Measurements from ENCODE around the gene LDLRAD4.

The LDLRAD4 gene

DNA sequence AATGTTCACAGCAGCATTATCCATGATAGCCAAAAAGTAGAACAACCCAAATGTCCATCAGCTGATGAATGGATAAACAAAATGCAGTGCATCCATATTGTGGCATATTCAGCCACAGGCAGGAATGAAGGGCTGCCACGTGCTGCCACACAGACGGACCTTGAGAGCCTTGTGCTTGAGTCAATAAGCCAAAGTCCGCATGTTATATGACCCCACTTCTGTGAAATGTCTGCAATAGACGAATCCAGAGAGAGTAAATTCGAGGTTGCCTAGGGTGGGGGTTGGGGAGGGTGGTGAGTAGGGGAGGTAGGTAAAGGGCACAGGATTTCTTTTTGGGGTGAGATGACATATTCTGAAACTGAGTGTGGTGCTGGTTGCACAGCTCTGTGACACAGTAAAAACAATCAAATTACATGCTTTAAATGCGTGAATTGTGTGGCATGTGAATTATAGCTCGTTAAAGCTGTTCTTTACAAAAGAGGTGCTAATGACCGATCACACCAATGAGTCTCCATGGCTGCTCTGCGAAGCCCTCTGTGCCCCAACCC is 38.9 kb upstream of the LDLRAD4 start:
- DNase-seq, result no peak
- Histone ChIP-seq H3K36me3 (ENCODE audit: insufficient read depth, low read length) (no peaks in the 10 kb centered on the region), H2AFZ (ENCODE audit: low read depth, low read length) (no peak overlapping the region), H3K79me2 (ENCODE audit: insufficient read depth, low read length) (no peaks in the 10 kb centered on the region), H3K4me3 (ENCODE audit: low read depth in 1 of 2, low read length in 2 of 2) (no peak overlapping the region), H3K9ac (ENCODE audit: low read depth, low read length) (no peak overlapping the region), H3K27ac (ENCODE audit: low read length) (no peak overlapping the region), H3K9me3 (ENCODE audit: insufficient read depth, low read length, severe bottlenecking) (no peaks in the 10 kb centered on the region), H3K27me3 (ENCODE audit: insufficient read depth, low read length, poor library complexity) (no peaks in the 10 kb centered on the region), H3K4me1 (ENCODE audit: insufficient read depth, low read length) (no peaks in the 10 kb centered on the region), H4K20me1 (ENCODE audit: insufficient read depth, low read length) (no peaks in the 10 kb centered on the region), H3K4me2 (ENCODE audit: insufficient read depth, low read length) (no peak overlapping the region)
- TF ChIP-seq, protein P1, sequence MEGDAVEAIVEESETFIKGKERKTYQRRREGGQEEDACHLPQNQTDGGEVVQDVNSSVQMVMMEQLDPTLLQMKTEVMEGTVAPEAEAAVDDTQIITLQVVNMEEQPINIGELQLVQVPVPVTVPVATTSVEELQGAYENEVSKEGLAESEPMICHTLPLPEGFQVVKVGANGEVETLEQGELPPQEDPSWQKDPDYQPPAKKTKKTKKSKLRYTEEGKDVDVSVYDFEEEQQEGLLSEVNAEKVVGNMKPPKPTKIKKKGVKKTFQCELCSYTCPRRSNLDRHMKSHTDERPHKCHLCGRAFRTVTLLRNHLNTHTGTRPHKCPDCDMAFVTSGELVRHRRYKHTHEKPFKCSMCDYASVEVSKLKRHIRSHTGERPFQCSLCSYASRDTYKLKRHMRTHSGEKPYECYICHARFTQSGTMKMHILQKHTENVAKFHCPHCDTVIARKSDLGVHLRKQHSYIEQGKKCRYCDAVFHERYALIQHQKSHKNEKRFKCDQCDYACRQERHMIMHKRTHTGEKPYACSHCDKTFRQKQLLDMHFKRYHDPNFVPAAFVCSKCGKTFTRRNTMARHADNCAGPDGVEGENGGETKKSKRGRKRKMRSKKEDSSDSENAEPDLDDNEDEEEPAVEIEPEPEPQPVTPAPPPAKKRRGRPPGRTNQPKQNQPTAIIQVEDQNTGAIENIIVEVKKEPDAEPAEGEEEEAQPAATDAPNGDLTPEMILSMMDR (IDR thresholded peaks at IDR 0.05; ENCODE audit: borderline replicate concordance, extremely low read depth, low read length, poor library complexity, severe bottlenecking), result no peak
- TF ChIP-seq EZH2 (IDR thresholded peaks at IDR 0.05; ENCODE audit: borderline replicate concordance, low read depth, low read length, severe bottlenecking), result no peak
- ATAC-seq (ENCODE audit: insufficient read depth, low read depth), result no peak

DNA sequence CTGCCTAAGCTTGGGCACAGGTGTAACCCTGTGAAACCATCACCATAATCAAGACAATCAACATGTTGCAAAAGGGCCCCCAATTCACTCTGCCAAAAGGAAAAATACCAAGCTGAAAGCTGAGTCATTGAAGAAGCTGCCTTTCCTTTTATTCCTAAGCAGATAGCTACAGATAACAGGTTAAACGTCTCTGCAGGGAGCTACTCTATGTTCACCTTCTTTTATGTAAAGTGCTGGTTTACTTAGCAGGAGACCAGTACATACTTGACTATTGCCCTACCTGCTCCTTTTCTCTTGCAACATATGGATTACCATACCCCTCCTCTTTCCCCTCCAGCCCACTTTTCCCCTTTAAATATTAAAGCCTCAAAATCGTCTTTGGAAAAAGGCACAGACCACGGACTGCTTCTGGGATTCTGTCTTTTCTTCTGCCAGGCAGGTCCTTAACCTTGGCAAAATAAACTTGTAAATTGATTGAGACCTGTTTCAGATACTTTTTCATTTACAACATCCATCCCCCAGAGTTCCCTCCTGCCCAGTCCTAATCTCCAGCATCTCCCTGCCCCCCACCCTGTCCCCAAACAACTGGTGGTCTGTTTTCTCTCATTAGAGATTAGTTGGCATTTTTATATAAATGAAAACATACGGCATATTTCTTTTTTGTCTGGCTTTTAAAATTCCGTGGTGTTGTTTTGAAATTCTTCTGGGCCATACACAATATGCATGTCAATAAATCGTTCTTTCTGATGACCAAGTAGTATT is 37.8 kb upstream of the LDLRAD4 start:
- DNase-seq, result no peak
- Histone ChIP-seq H2AFZ (ENCODE audit: low read depth, low read length) (no peak overlapping the region), H3K9me3 (ENCODE audit: insufficient read depth, low read length, severe bottlenecking) (no peaks in the 10 kb centered on the region), H3K4me2 (ENCODE audit: insufficient read depth, low read length) (no peak overlapping the region), H3K4me3 (ENCODE audit: low read depth in 1 of 2, low read length in 2 of 2) (no peak overlapping the region), H3K9ac (ENCODE audit: low read depth, low read length) (no peak overlapping the region), H3K4me1 (ENCODE audit: insufficient read depth, low read length) (no peaks in the 10 kb centered on the region), H3K36me3 (ENCODE audit: insufficient read depth, low read length) (no peaks in the 10 kb centered on the region), H3K79me2 (ENCODE audit: insufficient read depth, low read length) (no peaks in the 10 kb centered on the region), H3K27ac (ENCODE audit: low read length) (no peak overlapping the region), H3K27me3 (ENCODE audit: insufficient read depth, low read length, poor library complexity) (no peaks in the 10 kb centered on the region), H4K20me1 (ENCODE audit: insufficient read depth, low read length) (no peaks in the 10 kb centered on the region)
- no peak for TF ChIP-seq EZH2 (IDR thresholded peaks at IDR 0.05; ENCODE audit: borderline replicate concordance, low read depth, low read length, severe bottlenecking)
- TF ChIP-seq, protein P1 (IDR thresholded peaks at IDR 0.05; ENCODE audit: borderline replicate concordance, extremely low read depth, low read length, poor library complexity, severe bottlenecking), result no peak
- no peak for ATAC-seq (ENCODE audit: insufficient read depth, low read depth)

DNA sequence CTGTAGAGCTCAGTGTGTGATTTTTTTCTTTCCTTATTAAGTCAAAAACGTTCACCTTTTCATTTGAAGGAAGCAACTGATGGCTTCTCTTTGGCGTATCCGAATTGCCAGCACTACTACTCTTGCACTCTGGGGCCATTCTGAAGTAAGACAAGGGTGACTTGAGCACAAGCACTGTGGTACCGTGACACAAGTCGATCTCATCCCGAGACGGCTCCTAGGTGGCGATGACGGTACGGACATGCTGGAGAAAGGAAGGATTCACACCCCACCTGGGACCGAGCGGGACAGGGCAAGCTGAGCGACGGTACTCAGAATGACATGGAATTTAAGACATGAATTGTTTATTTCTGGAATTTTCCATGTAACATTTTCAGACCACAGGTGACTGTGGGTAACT is 36.8 kb upstream of the LDLRAD4 start:
- Histone ChIP-seq H3K79me2 (ENCODE audit: insufficient read depth, low read length) (no peaks in the 10 kb centered on the region), H3K27ac (ENCODE audit: low read length) (no peak overlapping the region), H3K9ac (ENCODE audit: low read depth, low read length) (no peak overlapping the region), H2AFZ (ENCODE audit: low read depth, low read length) (no peak overlapping the region), H3K36me3 (ENCODE audit: insufficient read depth, low read length) (no peaks in the 10 kb centered on the region), H3K4me3 (ENCODE audit: low read depth in 1 of 2, low read length in 2 of 2) (no peak overlapping the region), H3K27me3 (ENCODE audit: insufficient read depth, low read length, poor library complexity) (no peaks in the 10 kb centered on the region), H3K4me1 (ENCODE audit: insufficient read depth, low read length) (no peaks in the 10 kb centered on the region), H4K20me1 (ENCODE audit: insufficient read depth, low read length) (no peaks in the 10 kb centered on the region), H3K9me3 (ENCODE audit: insufficient read depth, low read length, severe bottlenecking) (no peaks in the 10 kb centered on the region), H3K4me2 (ENCODE audit: insufficient read depth, low read length) (no peak overlapping the region)
- DNase-seq, result no peak
- TF ChIP-seq, protein P1 (IDR thresholded peaks at IDR 0.05; ENCODE audit: borderline replicate concordance, extremely low read depth, low read length, poor library complexity, severe bottlenecking), result no peak
- TF ChIP-seq EZH2 (IDR thresholded peaks at IDR 0.05; ENCODE audit: borderline replicate concordance, low read depth, low read length, severe bottlenecking), result no peak
- no peak for ATAC-seq (ENCODE audit: insufficient read depth, low read depth)

Measured in DND-41 (cell line).